ENCODE measurements around the gene CTNNA1. TPM values are rescaled to one million over a fixed set of nuclear protein-coding genes. Genes with fewer than 3 reads are reported as not detected.

The CTNNA1 gene
- total and polyA plus RNA-seq, 2 donors = 170 to 331 TPM

DNA sequence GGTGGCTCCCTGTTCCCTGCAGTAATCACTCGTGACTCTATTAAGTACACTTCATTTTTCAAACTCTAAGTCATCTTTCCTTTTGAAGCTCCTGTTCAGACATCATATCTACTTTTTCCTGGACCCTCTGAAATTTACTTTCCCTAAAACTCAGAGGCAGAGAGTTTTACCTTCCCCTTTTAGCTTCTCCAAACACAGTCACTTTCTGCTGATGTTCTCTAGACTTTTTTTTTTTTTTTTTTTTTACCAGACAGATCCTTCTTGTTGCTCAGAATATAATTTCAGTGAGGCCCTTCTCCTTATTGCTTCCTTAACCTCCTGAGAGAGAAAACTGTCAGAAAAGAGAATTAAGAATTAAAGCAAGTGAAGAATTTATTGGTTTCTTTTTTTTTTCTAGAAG is 208.5 kb downstream of the CTNNA1 start:
- DNase-seq (ENCODE audit: extremely low spot score) = no peak
- WGBS = 90% methylated on average over 1 of the region's 1 CpG
- no peaks in the 10 kb centered on the region for H3K36me3 ChIP-seq (ENCODE audit: insufficient read depth)

DNA sequence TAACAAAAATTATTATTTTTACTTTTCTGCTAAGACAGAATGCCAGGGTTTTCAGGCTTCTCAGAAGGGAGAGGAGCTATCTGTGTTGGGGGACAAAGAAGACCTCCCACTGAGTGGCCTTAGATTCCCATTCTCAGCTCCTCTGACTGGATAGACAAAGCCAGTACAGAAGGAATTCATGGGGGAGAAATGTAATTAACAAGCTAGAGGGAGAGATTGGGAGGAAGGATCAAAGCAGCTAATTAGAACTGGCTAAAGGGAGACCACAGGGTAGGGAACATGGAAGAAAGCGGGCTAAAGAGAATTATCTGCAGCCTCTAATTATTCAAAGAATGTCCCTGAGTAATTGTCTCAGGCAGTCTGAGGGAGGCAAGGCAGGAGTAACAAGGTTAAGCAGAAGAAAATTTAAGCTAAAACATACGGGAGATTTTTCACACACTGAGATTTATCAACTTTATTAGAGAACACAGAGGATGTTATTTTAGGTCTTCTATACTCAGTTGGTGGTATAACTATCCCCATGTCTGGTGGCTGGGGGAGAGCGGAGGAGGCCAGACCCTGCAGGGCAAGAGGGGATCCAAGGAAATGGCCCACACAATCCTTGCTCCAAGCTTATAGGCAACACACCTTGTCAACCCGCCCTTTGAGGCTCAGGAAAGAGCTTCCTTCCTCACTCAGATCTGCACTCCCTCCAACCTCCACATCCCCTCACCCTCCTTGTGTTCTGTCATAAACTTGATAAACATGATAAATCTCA is 209.6 kb downstream of the CTNNA1 start:
- Histone ChIP-seq H3K36me3 (ENCODE audit: insufficient read depth) (no peaks in the 10 kb centered on the region), H3K4me3 (ENCODE audit: low read depth, low read length) (no peak overlapping the region), H3K4me1 (ENCODE audit: insufficient read depth) (no peaks in the 10 kb centered on the region), H3K27ac (ENCODE audit: low read depth) (no peak overlapping the region)
- WGBS = 89% methylated on average over 4 of the region's 4 CpGs
- no peak for DNase-seq (ENCODE audit: extremely low spot score)

More for the DNA sequence above, 208.5 kb downstream of the CTNNA1 start:
- H3K4me3 ChIP-seq (ENCODE audit: low read depth, low read length) = no peak overlapping the region
- H3K4me1 ChIP-seq (ENCODE audit: insufficient read depth) = no peaks in the 10 kb centered on the region
- no peak overlapping the region for H3K27ac ChIP-seq (ENCODE audit: low read depth)

DNA sequence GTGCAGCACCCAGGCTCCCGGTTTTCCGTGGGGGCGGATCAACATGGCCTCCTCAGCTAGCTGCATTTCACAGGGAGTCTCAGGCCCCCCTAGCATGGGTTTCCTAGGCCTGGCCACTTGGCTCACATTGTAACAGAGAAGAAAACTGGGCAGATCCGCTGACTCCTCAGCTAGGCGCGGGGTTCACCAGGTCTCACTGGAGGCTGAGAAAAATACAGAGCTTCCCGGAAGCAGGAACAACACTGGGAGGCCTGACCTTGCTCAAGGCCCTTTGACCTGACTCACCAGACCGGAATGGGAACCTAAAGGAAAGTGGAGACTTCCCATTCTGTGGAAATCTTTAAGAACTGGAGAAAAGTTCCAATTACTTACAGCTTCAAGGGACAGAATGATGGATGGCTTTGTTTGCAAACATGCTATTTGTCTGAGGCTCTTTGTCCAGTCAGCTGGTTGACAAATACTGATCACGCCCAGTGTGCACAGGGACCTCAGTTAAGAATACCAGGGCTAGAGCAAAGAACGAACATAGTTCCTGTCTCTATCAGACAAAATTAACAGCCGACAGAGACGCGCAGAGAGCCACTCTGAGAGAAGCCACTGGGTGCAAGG is 210.6 kb downstream of the CTNNA1 start:
- H3K4me1 ChIP-seq (ENCODE audit: insufficient read depth) = no peaks in the 10 kb centered on the region
- no peak for DNase-seq (ENCODE audit: extremely low spot score)
- no peaks in the 10 kb centered on the region for H3K36me3 ChIP-seq (ENCODE audit: insufficient read depth)
- H3K4me3 ChIP-seq (ENCODE audit: low read depth, low read length) = no peak overlapping the region
- no peak overlapping the region for H3K27ac ChIP-seq (ENCODE audit: low read depth)
- 80% methylated on average over 13 of the region's 13 CpGs for WGBS

DNA sequence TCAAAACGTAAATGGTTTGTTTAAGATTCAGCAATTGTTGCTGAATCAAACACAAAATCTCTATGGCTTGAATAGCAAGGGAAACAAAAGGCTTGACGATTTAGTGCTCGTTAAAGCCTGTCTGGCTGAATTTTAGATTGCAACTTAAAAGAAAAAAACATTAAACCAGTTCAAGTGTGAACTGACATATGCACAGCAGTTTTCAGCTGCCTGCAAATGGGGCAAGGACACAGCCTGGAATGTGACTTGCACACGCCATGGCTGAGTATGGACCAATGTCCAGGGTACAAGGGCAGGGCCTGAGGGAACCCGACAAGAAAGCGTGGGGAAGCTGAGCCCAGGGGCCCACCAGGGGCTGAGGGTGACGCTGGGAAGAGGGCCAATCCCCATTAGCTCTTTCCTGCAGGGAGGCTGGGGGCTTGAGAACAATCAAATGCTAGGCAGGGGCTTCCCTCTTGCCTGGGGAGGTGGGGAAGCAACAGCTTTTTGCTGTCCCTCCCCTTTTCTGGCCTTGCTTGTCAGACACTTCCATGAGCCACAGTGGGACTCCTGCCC is 211.5 kb downstream of the CTNNA1 start:
- WGBS = 58% methylated on average over 7 of the region's 7 CpGs
- no peaks in the 10 kb centered on the region for H3K4me1 ChIP-seq (ENCODE audit: insufficient read depth)
- no peak overlapping the region for H3K4me3 ChIP-seq (ENCODE audit: low read depth, low read length)
- DNase-seq (ENCODE audit: extremely low spot score) = no peak
- H3K36me3 ChIP-seq (ENCODE audit: insufficient read depth) = no peaks in the 10 kb centered on the region
- no peak overlapping the region for H3K27ac ChIP-seq (ENCODE audit: low read depth)

DNA sequence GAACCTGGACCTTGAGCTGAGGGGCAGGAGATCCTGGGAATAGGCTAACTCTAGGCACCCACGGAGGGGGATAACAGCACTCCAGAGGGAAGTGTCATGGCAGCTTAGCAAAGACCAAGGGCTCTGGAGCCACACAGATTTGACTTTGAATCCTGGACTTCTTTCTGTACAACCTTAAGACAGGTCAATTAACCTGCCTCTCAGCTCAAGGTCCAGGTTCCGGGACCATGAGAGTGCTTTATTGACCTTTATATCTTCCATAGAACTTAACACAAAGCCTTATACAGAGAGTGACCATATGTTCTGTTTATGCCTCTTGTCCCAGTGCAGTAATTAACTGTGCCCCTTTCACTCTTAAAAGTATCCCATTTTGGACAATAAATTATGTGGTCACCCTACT is 212.4 kb downstream of the CTNNA1 start:
- Histone ChIP-seq H3K27ac (ENCODE audit: low read depth) (no peak overlapping the region), H3K36me3 (ENCODE audit: insufficient read depth) (no peaks in the 10 kb centered on the region), H3K4me1 (ENCODE audit: insufficient read depth) (no peaks in the 10 kb centered on the region), H3K4me3 (ENCODE audit: low read depth, low read length) (no peak overlapping the region)
- WGBS = 95% methylated on average over 2 of the region's 2 CpGs
- DNase-seq (ENCODE audit: extremely low spot score) = no peak

DNA sequence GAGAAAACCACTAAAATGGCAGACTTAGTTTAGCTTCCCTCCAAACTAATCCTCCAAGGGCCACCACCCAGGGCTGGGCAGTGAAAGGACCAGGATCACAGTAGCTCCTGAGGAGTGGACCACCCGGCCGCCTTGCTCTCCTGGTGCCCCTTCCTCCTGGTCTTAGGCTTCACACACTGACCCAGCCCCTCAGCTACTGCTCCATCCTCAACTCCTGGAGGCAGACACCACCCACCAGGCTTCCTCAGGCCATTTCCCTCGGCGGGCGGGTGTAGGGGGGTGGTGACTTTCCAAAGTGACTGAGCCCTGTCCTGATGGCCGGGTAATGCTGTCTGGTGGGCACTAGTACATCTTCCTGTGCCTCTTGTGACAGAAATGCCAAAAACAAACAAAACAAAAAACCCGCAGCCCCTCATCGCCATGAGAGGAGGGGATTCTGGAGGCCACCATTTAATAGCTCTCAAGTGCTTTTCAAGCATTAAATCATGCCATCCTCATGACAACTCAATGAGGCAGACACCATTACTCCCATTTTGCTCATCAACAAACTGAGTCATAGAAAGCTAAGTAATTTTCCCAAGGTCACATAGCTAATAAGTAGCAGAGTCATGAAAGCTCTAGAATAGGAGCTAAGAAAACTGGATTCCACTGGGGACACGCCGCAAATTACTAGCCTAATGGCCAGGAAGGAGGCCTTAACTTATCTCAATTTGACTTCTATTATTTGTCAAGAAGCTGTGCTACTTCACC is 213.2 kb downstream of the CTNNA1 start:
- no peak for DNase-seq (ENCODE audit: extremely low spot score)
- WGBS = 98% methylated on average over 10 of the region's 10 CpGs
- no peaks in the 10 kb centered on the region for H3K36me3 ChIP-seq (ENCODE audit: insufficient read depth)
- H3K4me1 ChIP-seq (ENCODE audit: insufficient read depth) = no peaks in the 10 kb centered on the region
- H3K4me3 ChIP-seq (ENCODE audit: low read depth, low read length) = no peak overlapping the region
- no peak overlapping the region for H3K27ac ChIP-seq (ENCODE audit: low read depth)

DNA sequence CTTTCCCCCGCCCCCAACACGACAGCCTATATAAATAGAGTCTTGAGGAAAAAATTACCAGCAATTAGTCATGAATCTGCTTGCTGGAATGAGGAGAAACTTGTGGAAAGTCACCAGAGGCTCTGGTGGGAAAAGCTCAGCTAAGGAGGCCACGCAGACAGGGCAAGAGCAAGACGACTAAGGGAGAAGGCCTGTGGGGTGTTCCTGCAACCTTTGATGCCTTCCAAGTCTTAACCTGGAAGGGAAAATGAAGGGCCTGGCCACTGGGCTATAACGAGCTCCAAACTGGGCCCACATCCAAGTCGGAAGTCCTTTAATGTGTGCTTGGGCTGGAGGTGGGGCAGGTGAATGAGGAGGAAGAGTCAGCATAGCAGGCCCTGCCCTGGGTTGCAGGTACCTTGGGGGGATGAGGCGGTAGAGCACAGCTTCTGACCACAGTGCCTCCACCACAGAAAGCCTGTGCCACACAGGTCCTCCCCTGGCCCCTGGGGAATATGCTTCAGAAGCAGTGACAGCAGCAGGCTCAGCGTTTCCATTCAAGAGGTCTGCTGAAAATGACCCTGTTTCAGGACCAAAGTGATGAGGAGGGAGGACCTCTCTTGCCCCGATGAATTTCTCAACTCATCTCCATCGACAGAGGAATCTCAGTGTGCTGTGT is 214.7 kb downstream of the CTNNA1 start:
- Histone ChIP-seq H3K36me3 (ENCODE audit: insufficient read depth) (no peaks in the 10 kb centered on the region), H3K4me1 (ENCODE audit: insufficient read depth) (no peaks in the 10 kb centered on the region), H3K4me3 (ENCODE audit: low read depth, low read length) (no peak overlapping the region), H3K27ac (ENCODE audit: low read depth) (no peak overlapping the region)
- DNase-seq (ENCODE audit: extremely low spot score) = no peak
- 82% methylated on average over 10 of the region's 10 CpGs for WGBS

DNA sequence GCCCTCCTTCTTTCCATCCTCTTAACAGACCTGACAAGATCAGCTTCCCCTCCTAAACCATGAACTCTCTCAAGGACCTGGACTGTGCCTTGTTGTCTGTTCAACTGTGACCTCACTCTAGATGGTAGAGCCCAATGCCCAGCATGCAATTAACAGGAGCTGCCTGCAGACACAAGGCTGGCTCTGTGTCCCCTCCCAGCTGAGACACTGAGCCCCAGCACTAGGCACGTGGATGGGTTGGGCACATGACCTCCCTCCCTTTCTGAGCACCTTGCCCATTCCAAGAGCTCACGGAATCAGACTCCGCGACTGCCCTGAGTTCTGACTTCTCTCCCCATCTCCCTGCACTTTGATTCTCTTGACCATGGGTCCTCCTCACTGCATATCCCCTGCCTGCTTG is 215.4 kb downstream of the CTNNA1 start:
- H3K27ac ChIP-seq (ENCODE audit: low read depth) = no peak overlapping the region
- WGBS = 95% methylated on average over 4 of the region's 4 CpGs
- no peaks in the 10 kb centered on the region for H3K4me1 ChIP-seq (ENCODE audit: insufficient read depth)
- no peaks in the 10 kb centered on the region for H3K36me3 ChIP-seq (ENCODE audit: insufficient read depth)
- no peak overlapping the region for H3K4me3 ChIP-seq (ENCODE audit: low read depth, low read length)
- DNase-seq (ENCODE audit: extremely low spot score) = no peak

DNA sequence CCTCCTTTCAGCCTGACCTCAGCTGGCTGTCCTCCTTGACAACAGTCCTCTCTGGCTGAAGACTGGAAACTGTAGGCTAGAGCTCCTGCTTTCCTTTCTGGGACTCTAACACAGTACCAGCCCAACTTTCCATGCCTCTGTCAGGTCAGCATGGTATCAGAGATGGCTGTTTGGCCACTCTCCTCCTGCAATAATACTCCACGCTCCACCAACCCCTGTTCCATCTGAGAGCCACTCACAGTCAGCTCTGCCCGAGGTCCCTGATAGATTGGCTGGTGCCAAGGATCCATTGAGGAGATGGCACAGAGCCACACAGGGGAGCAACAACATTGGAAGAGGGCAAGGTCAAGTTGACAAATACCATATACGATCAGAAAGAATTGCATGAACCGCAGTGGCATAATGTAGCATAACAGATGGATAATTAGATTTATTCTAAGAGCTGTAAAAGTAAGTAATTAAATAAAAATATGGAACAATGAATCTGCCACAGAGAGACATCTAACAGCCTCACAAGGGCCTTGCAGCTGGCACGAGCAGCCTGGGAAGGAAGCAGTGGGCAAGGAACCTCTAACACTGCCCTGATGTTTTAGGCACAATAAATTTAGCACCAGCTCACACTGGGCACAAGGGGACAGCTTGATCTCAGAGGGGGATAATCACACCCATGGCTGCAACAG is 216.2 kb downstream of the CTNNA1 start:
- WGBS = 96% methylated on average over 5 of the region's 5 CpGs
- H3K4me3 ChIP-seq (ENCODE audit: low read depth, low read length) = no peak overlapping the region
- no peaks in the 10 kb centered on the region for H3K36me3 ChIP-seq (ENCODE audit: insufficient read depth)
- H3K4me1 ChIP-seq (ENCODE audit: insufficient read depth) = no peaks in the 10 kb centered on the region
- no peak for DNase-seq (ENCODE audit: extremely low spot score)
- H3K27ac ChIP-seq (ENCODE audit: low read depth) = no peak overlapping the region

DNA sequence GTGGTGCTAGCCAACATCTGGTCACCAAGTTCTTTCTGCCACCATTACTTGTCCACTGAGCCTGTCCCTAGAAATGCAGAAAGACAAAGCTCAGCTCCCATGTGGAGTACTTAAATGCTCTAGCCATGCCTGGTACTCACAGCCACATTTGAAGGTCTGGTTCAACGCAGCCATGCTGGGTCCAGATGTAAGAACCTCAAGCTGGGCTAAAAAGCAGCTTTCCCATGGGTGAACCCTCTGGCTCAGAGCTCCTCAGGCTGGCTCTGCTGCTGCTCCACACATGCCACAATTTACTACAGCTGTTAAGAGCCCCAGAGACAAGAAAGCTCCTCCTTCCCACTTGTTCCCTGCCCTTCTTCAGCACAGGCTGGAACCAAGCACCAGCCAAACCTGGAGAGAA is 219.0 kb downstream of the CTNNA1 start:
- DNase-seq (ENCODE audit: extremely low spot score) = no peak
- no peak overlapping the region for H3K4me3 ChIP-seq (ENCODE audit: low read depth, low read length)
- no peak overlapping the region for H3K27ac ChIP-seq (ENCODE audit: low read depth)
- H3K36me3 ChIP-seq (ENCODE audit: insufficient read depth) = no peaks in the 10 kb centered on the region
- no peaks in the 10 kb centered on the region for H3K4me1 ChIP-seq (ENCODE audit: insufficient read depth)
- WGBS = 94% methylated on average over 1 of the region's 1 CpG

DNA sequence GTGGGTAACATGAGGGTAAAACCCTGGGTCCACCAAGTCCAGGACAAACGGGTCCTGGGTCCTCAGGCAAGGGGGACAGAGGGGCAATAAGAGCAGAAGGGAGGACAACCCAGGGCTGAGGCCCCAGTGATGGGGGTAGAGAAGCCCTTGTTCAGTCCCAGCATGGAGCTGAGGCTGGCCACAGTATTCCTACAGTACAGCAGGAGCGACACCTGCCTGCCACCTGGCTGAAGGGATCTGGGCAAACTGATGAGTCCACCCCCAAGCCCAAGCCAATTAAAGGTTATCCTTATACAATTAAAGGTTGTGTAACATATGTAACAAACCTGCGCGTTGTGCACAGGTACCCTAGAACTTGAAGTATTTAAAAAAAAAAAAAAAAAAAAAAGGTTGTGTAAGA is 219.6 kb downstream of the CTNNA1 start:
- 95% methylated on average over 4 of the region's 4 CpGs for WGBS
- Histone ChIP-seq H3K27ac (ENCODE audit: low read depth) (no peak overlapping the region), H3K36me3 (ENCODE audit: insufficient read depth) (no peaks in the 10 kb centered on the region), H3K4me1 (ENCODE audit: insufficient read depth) (no peaks in the 10 kb centered on the region), H3K4me3 (ENCODE audit: low read depth, low read length) (no peak overlapping the region)
- no peak for DNase-seq (ENCODE audit: extremely low spot score)

DNA sequence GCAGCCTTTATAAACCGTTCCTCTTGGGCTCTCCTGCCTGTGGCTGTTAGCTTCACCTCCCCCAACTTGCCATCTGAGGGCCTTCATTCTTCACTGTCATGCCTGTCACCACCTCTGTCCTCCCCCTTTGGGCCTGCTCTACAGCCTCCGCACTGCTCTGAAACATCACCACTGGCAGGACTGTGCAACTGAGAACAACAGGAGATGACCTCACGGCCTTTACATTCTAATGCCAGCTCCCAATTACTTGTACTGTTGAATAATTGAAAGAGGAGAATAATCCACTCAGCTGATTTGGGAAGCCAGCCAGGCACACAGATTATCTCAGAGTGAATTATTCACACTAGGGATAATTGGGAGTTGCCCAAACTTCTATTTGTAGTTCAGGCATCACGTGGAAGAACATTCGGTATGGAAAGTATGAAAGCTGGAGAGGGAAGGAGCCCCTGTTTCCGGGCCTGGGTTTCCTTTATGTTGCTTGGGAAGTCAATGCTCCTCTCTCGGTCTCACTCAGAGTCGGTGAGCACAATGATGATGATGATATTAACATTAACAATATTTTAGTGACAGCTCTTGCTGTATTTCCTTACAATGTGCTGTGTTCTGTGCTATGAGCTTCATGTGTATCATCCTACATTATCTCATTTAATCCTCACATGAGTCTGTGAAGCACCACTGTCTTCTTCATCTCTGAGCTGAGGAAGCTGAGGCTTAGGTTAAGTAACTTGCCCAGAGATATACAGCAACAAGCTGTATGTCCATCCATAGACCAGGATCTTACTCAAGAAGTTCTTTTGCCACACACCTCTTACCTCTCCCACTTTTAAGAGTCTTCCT is 221.2 kb downstream of the CTNNA1 start:
- 33% methylated on average over 8 of the region's 8 CpGs for WGBS
- H3K4me3 ChIP-seq (ENCODE audit: low read depth, low read length) = no peak overlapping the region
- H3K27ac ChIP-seq (ENCODE audit: low read depth) = no peak overlapping the region
- no peaks in the 10 kb centered on the region for H3K4me1 ChIP-seq (ENCODE audit: insufficient read depth)
- DNase-seq (ENCODE audit: extremely low spot score) = no peak
- no peaks in the 10 kb centered on the region for H3K36me3 ChIP-seq (ENCODE audit: insufficient read depth)

All from urinary bladder (tissue), 4 donors.